ENCODE results near the gene ANKHD1. TPM values are rescaled to one million over a fixed set of nuclear protein-coding genes. Genes with fewer than 3 reads are reported as not detected.

The ANKHD1 gene
- total RNA-seq, 1 donor from 2014 or later: 120 TPM

GRCh38 chr5:140548300-140548688, 146.7 kb downstream of the ANKHD1 start:
- Histone ChIP-seq H3K4me1 (peaks cover 36% of the 10 kb centered on the region), H3K4me3 (peak overlapping the region; percentile 59), H3K9me3 (no peaks in the 10 kb centered on the region), H3K27ac (peak overlapping the region; percentile 97), H3K27me3 (no peaks in the 10 kb centered on the region), H3K36me3 (peaks cover 67% of the 10 kb centered on the region)
- no peak for TF ChIP-seq CTCF (IDR thresholded peaks at IDR 0.05)
- intact Hi-C loops (cut with DNase I): no loop called here
- ATAC-seq (peak; percentile 72), DNase-seq (no peak)

- peaks cover 36% of the 10 kb centered on the region for H3K4me1 ChIP-seq
- H3K27ac ChIP-seq: peak overlapping the region; percentile 97
- H3K27me3 ChIP-seq: no peaks in the 10 kb centered on the region
- H3K9me3 ChIP-seq: no peaks in the 10 kb centered on the region
- no peak for TF ChIP-seq CTCF (IDR thresholded peaks at IDR 0.05)
- peaks cover 67% of the 10 kb centered on the region for H3K36me3 ChIP-seq
- intact Hi-C loops (cut with DNase I): no loop called here
- no peak for DNase-seq
- H3K4me3 ChIP-seq: no peak overlapping the region
- no peak for ATAC-seq
Observed at GRCh38 chr5:140548791-140549190, 147.2 kb downstream of the ANKHD1 start.

- TF ChIP-seq CTCF (IDR thresholded peaks at IDR 0.05): no peak
- H3K27me3 ChIP-seq: no peaks in the 10 kb centered on the region
- intact Hi-C loops (cut with DNase I): no loop called here
- H3K36me3 ChIP-seq: peaks cover 60% of the 10 kb centered on the region
- H3K4me3 ChIP-seq: no peak overlapping the region
- ATAC-seq (peak; percentile 27), DNase-seq (no peak)
- H3K4me1 ChIP-seq: peaks cover 36% of the 10 kb centered on the region
- no peaks in the 10 kb centered on the region for H3K9me3 ChIP-seq
- peak overlapping the region; percentile 97 for H3K27ac ChIP-seq
Observed at GRCh38 chr5:140549237-140550144, 147.9 kb downstream of the ANKHD1 start.

GRCh38 chr5:140550147-140551079, 148.8 kb downstream of the ANKHD1 start:
- no peaks in the 10 kb centered on the region for H3K27me3 ChIP-seq
- H3K4me1 ChIP-seq: peaks cover 38% of the 10 kb centered on the region
- H3K27ac ChIP-seq: peak overlapping the region; percentile 97
- DNase-seq: no peak
- H3K9me3 ChIP-seq: no peaks in the 10 kb centered on the region
- intact Hi-C loops (cut with DNase I): no loop called here
- H3K36me3 ChIP-seq: peaks cover 50% of the 10 kb centered on the region
- no peak for TF ChIP-seq CTCF (IDR thresholded peaks at IDR 0.05)
- no peak overlapping the region for H3K4me3 ChIP-seq
- ATAC-seq: no peak

GRCh38 chr5:140551872-140552271, 150.2 kb downstream of the ANKHD1 start:
- intact Hi-C loops (cut with DNase I): no loop called here
- no peak overlapping the region for H3K4me3 ChIP-seq
- H3K4me1 ChIP-seq: peaks cover 46% of the 10 kb centered on the region
- TF ChIP-seq CTCF (IDR thresholded peaks at IDR 0.05): no peak
- peaks cover 49% of the 10 kb centered on the region for H3K36me3 ChIP-seq
- no peak for ATAC-seq
- H3K27ac ChIP-seq: no peak overlapping the region
- H3K27me3 ChIP-seq: no peaks in the 10 kb centered on the region
- no peak for DNase-seq
- H3K9me3 ChIP-seq: no peaks in the 10 kb centered on the region
